ENCODE results near the gene PCSK2.

DNA sequence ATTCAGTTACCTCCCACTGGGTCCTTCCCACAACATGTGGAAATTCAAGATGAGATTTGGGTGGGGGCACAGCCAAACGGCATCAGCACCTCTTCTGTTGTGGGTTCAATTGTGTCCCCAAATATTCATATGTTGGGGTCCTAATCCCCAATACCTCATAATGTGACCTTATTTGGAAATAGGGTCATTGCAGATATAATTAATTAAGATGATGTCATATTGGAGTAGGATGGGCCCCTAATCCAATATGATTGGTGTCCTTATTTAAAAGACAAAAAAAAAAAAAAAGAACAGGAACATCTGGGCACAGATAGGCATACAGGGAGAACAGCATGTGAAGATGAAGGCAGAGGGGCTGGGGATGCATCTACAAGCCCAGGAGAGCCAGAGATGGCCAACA, 214.9 kb downstream of the PCSK2 start:
- TF ChIP-seq, protein P1, sequence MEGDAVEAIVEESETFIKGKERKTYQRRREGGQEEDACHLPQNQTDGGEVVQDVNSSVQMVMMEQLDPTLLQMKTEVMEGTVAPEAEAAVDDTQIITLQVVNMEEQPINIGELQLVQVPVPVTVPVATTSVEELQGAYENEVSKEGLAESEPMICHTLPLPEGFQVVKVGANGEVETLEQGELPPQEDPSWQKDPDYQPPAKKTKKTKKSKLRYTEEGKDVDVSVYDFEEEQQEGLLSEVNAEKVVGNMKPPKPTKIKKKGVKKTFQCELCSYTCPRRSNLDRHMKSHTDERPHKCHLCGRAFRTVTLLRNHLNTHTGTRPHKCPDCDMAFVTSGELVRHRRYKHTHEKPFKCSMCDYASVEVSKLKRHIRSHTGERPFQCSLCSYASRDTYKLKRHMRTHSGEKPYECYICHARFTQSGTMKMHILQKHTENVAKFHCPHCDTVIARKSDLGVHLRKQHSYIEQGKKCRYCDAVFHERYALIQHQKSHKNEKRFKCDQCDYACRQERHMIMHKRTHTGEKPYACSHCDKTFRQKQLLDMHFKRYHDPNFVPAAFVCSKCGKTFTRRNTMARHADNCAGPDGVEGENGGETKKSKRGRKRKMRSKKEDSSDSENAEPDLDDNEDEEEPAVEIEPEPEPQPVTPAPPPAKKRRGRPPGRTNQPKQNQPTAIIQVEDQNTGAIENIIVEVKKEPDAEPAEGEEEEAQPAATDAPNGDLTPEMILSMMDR (IDR thresholded peaks at IDR 0.05; ENCODE audit: low read depth, low read length, poor library complexity, severe bottlenecking): no peak
- no peak for TF ChIP-seq EZH2phosphoT487 (IDR thresholded peaks at IDR 0.05; ENCODE audit: borderline replicate concordance, low read length)
